Measurements from ENCODE around the gene PLEK. TPM values are rescaled to one million over a fixed set of nuclear protein-coding genes. Genes with fewer than 3 reads are reported as not detected.
"Not testable (repeated sequence)": the region's sequence is repeated elsewhere in the genome, so short reads cannot be mapped to it uniquely, and the experiment has no call there.

PLEK gene
- total and polyA plus RNA-seq, 2 donors: 35.3 to 41.3 TPM

GRCh38 chr2:68434981-68435380 lies 69.9 kb downstream of the PLEK start:
- Histone ChIP-seq H3K36me3 (ENCODE audit: control insufficient read depth in 2 of 2, insufficient read depth in 2 of 2, low read length in 1 of 2) (no peaks in the 10 kb centered on the region), H3K27me3 (ENCODE audit: control insufficient read depth in 2 of 2, insufficient read depth in 1 of 2, low read length in 1 of 2) (no peaks in the 10 kb centered on the region), H3K9me3 (ENCODE audit: control insufficient read depth in 2 of 2, insufficient read depth in 1 of 2, low read length in 1 of 2) (peaks cover 0 to 14% of the 10 kb centered on the region in 2 donors), H3K4me1 (ENCODE audit: control insufficient read depth in 2 of 2, insufficient read depth in 2 of 2, low read length in 2 of 2) (peaks cover 0 to 15% of the 10 kb centered on the region in 2 donors), H3K27ac (ENCODE audit: low read depth in 1 of 2, low read length in 1 of 2) (no peak overlapping the region), H3K4me3 (ENCODE audit: low read length in 2 of 2) (no peak overlapping the region)
- no peak for DNase-seq (ENCODE audit: low read depth in 6 of 9, low spot score in 9 of 9)

- no peaks in the 10 kb centered on the region for H3K36me3 ChIP-seq (ENCODE audit: control insufficient read depth in 2 of 2, insufficient read depth in 2 of 2, low read length in 1 of 2)
- no peak overlapping the region for H3K27ac ChIP-seq (ENCODE audit: low read depth in 1 of 2, low read length in 1 of 2)
- no peak overlapping the region for H3K4me3 ChIP-seq (ENCODE audit: low read length in 2 of 2)
- peaks cover 0 to 15% of the 10 kb centered on the region in 2 donors for H3K4me1 ChIP-seq (ENCODE audit: control insufficient read depth in 2 of 2, insufficient read depth in 2 of 2, low read length in 2 of 2)
- no peaks in the 10 kb centered on the region for H3K27me3 ChIP-seq (ENCODE audit: control insufficient read depth in 2 of 2, insufficient read depth in 1 of 2, low read length in 1 of 2)
- peaks cover 0 to 14% of the 10 kb centered on the region in 2 donors for H3K9me3 ChIP-seq (ENCODE audit: control insufficient read depth in 2 of 2, insufficient read depth in 1 of 2, low read length in 1 of 2)
- DNase-seq (ENCODE audit: low read depth in 6 of 9, low spot score in 9 of 9): no peak
Measured at GRCh38 chr2:68435615-68436014, 70.5 kb downstream of the PLEK start.

GRCh38 chr2:68436270-68436669 lies 71.2 kb downstream of the PLEK start:
- peak overlapping the region; percentile 44 to 53 for H3K27ac ChIP-seq (ENCODE audit: low read depth in 1 of 2, low read length in 1 of 2)

GRCh38 chr2:68438455-68439303 lies 73.6 kb downstream of the PLEK start:
- Histone ChIP-seq H3K4me1 (ENCODE audit: control insufficient read depth in 2 of 2, insufficient read depth in 2 of 2, low read length in 2 of 2) (peaks cover 0 to 19% of the 10 kb centered on the region in 2 donors), H3K4me3 (ENCODE audit: low read length in 2 of 2) (no peak overlapping the region), H3K27me3 (ENCODE audit: control insufficient read depth in 2 of 2, insufficient read depth in 1 of 2, low read length in 1 of 2) (no peaks in the 10 kb centered on the region), H3K27ac (ENCODE audit: low read depth in 1 of 2, low read length in 1 of 2) (peak overlapping the region in 1 of 2 donors; percentile 52), H3K36me3 (ENCODE audit: control insufficient read depth in 2 of 2, insufficient read depth in 2 of 2, low read length in 1 of 2) (no peaks in the 10 kb centered on the region), H3K9me3 (ENCODE audit: control insufficient read depth in 2 of 2, insufficient read depth in 1 of 2, low read length in 1 of 2) (no peaks in the 10 kb centered on the region)
- no peak for DNase-seq (ENCODE audit: low read depth in 6 of 9, low spot score in 9 of 9)
- WGBS: 66% methylated on average over 7 of the region's 7 CpGs

More at GRCh38 chr2:68436270-68436669, 71.2 kb downstream of the PLEK start:
- H3K36me3 ChIP-seq (ENCODE audit: control insufficient read depth in 2 of 2, insufficient read depth in 2 of 2, low read length in 1 of 2): no peaks in the 10 kb centered on the region
- H3K9me3 ChIP-seq (ENCODE audit: control insufficient read depth in 2 of 2, insufficient read depth in 1 of 2, low read length in 1 of 2): peaks cover 0 to 14% of the 10 kb centered on the region in 2 donors
- no peak for DNase-seq (ENCODE audit: low read depth in 6 of 9, low spot score in 9 of 9)
- peaks cover 0 to 15% of the 10 kb centered on the region in 2 donors for H3K4me1 ChIP-seq (ENCODE audit: control insufficient read depth in 2 of 2, insufficient read depth in 2 of 2, low read length in 2 of 2)
- H3K4me3 ChIP-seq (ENCODE audit: low read length in 2 of 2): no peak overlapping the region
- H3K27me3 ChIP-seq (ENCODE audit: control insufficient read depth in 2 of 2, insufficient read depth in 1 of 2, low read length in 1 of 2): no peaks in the 10 kb centered on the region
- WGBS: 93% methylated on average over 4 of the region's 4 CpGs

GRCh38 chr2:68441179-68441993 lies 76.3 kb downstream of the PLEK start:
- Histone ChIP-seq H3K27me3 (ENCODE audit: control insufficient read depth in 2 of 2, insufficient read depth in 1 of 2, low read length in 1 of 2) (no peaks in the 10 kb centered on the region), H3K9me3 (ENCODE audit: control insufficient read depth in 2 of 2, insufficient read depth in 1 of 2, low read length in 1 of 2) (no peaks in the 10 kb centered on the region), H3K36me3 (ENCODE audit: control insufficient read depth in 2 of 2, insufficient read depth in 2 of 2, low read length in 1 of 2) (no peaks in the 10 kb centered on the region), H3K27ac (ENCODE audit: low read depth in 1 of 2, low read length in 1 of 2) (peak overlapping the region in 1 of 2 donors; percentile 8), H3K4me1 (ENCODE audit: control insufficient read depth in 2 of 2, insufficient read depth in 2 of 2, low read length in 2 of 2) (peaks cover 0 to 19% of the 10 kb centered on the region in 2 donors), H3K4me3 (ENCODE audit: low read length in 2 of 2) (no peak overlapping the region)
- WGBS: 47% methylated on average over 6 of the region's 6 CpGs
- DNase-seq (ENCODE audit: low read depth in 6 of 9, low spot score in 9 of 9): peak; percentile 64 to 91 (median 78)

- no peak overlapping the region for H3K4me3 ChIP-seq (ENCODE audit: low read length in 2 of 2)
- H3K4me1 ChIP-seq (ENCODE audit: control insufficient read depth in 2 of 2, insufficient read depth in 2 of 2, low read length in 2 of 2): peaks cover 0 to 13% of the 10 kb centered on the region in 2 donors
- 98% methylated on average over 2 of the region's 2 CpGs for WGBS
- H3K9me3 ChIP-seq (ENCODE audit: control insufficient read depth in 2 of 2, insufficient read depth in 1 of 2, low read length in 1 of 2): peaks cover 0 to under 1% of the 10 kb centered on the region in 2 donors
- no peaks in the 10 kb centered on the region for H3K36me3 ChIP-seq (ENCODE audit: control insufficient read depth in 2 of 2, insufficient read depth in 2 of 2, low read length in 1 of 2)
- H3K27ac ChIP-seq (ENCODE audit: low read depth in 1 of 2, low read length in 1 of 2): no peak overlapping the region
- DNase-seq (ENCODE audit: low read depth in 6 of 9, low spot score in 9 of 9): no peak
- no peaks in the 10 kb centered on the region for H3K27me3 ChIP-seq (ENCODE audit: control insufficient read depth in 2 of 2, insufficient read depth in 1 of 2, low read length in 1 of 2)
Measured at GRCh38 chr2:68441994-68442322, 76.9 kb downstream of the PLEK start.

GRCh38 chr2:68446425-68446824 lies 81.3 kb downstream of the PLEK start:
- 55% methylated on average over 2 of the region's 3 CpGs for WGBS
- DNase-seq (ENCODE audit: low read depth in 6 of 9, low spot score in 9 of 9): not testable (repeated sequence)

More at GRCh38 chr2:68446425-68446824, 81.3 kb downstream of the PLEK start:
- peaks cover 1 to 21% of the 10 kb centered on the region in 2 donors for H3K9me3 ChIP-seq (ENCODE audit: control insufficient read depth in 2 of 2, insufficient read depth in 1 of 2, low read length in 1 of 2)
- H3K27me3 ChIP-seq (ENCODE audit: control insufficient read depth in 2 of 2, insufficient read depth in 1 of 2, low read length in 1 of 2); H3K36me3 ChIP-seq (ENCODE audit: control insufficient read depth in 2 of 2, insufficient read depth in 2 of 2, low read length in 1 of 2); H3K4me3 ChIP-seq (ENCODE audit: low read length in 2 of 2); H3K4me1 ChIP-seq (ENCODE audit: control insufficient read depth in 2 of 2, insufficient read depth in 2 of 2, low read length in 2 of 2); H3K27ac ChIP-seq (ENCODE audit: low read depth in 1 of 2, low read length in 1 of 2): not testable (repeated sequence)
